HepG2 (cell line): Measurements from ENCODE around the gene CLIC1. TPM values are rescaled to one million over a fixed set of nuclear protein-coding genes. Genes with fewer than 3 reads are reported as not detected.

Experiments
- ATAC-seq: fragments of 200-7000 bp; cut with Tn5 transposase; 3 replicates; pipeline ENCODE4 v1.9.1; 2020; ENCODE audit warnings: mild to moderate bottlenecking, moderate library complexity
- BruUV-seq: library from RNA; stranded (reverse); fragments of 400-500 nt; replicated peaks from 2 replicates; lab custom pipeline; 2021; lab: Mats Ljungman, UMichigan
- CTCF ChIA-PET: fragments of 300-600 bp; formaldehyde crosslinking; extraction: SDS; loops from one replicate; lab custom pipeline; 2021; ENCODE audit warnings: low total read pairs, inconsistent platforms, low intra/inter-chr PET ratio; lab: Yijun Ruan, JAX
- POLR2A ChIA-PET: fragments of 350-600 bp; sonication (Branson Sonifier 250); formaldehyde crosslinking; loops from one replicate; lab custom pipeline; 2020; ENCODE audit warnings: antibody characterized with exemption, inconsistent platforms; lab: Yijun Ruan, JAX
- DNase-seq: peaks from one replicate; pipeline ENCODE4 v3.0.0-alpha.2; 2015; ENCODE audit warnings: low spot score
- FAIRE-seq: peaks from 3 replicates; lab custom pipeline; 2011; peaks lifted over from hg19 to GRCh38; lab: Jason Lieb, UNC
- H2AFZ ChIP-seq: one replicate; pipeline ENCODE4 v1.6.1; 2011; ENCODE audit warnings: low read length, inconsistent platforms
- H3K27ac ChIP-seq: fragments of 300-600 bp; 3 replicates; pipeline ENCODE4 v1.8.0; 2011; ENCODE audit warnings: mixed run types, mild to moderate bottlenecking, mixed read lengths, low read length, inconsistent platforms; ENCODE audit not compliant: insufficient read depth; ENCODE audit errors: extremely low read length
- H3K27me3 ChIP-seq, 2 experiments: fragments of 200-600 bp in 1 of 2; 2 replicates in 1 of 2; 3 replicates in 1 of 2; pipeline versions ENCODE4 v1.6.0 to v1.8.0; 2011; ENCODE audit warnings: low read length in 2 of 2, mild to moderate bottlenecking in 2 of 2, moderate library complexity in 2 of 2, inconsistent platforms in 1 of 2; ENCODE audit not compliant: insufficient read depth in 2 of 2, control insufficient read depth in 1 of 2
- H3K36me3 ChIP-seq, 2 experiments: fragments of 200-600 bp in 1 of 2; replicated peaks in 1 of 2; 2 replicates in 1 of 2; 3 replicates in 1 of 2; pipeline versions ENCODE4 v1.5.1 to v1.8.0; 2011; ENCODE audit warnings: low read length in 2 of 2, inconsistent platforms in 1 of 2; ENCODE audit not compliant: insufficient read depth in 2 of 2, control insufficient read depth in 1 of 2
- H3K4me1 ChIP-seq: 2 replicates; pipeline ENCODE4 v1.5.1; 2012; ENCODE audit warnings: low read length, inconsistent platforms; ENCODE audit not compliant: insufficient read depth
- H3K4me2 ChIP-seq: 2 replicates; pipeline ENCODE4 v1.6.0; 2011; ENCODE audit warnings: low read depth, low read length, inconsistent platforms
- H3K4me3 ChIP-seq, 3 experiments: fragments of 200-600 bp in 1 of 3; sonication (generic), shearing (Covaris generic) in 1 of 3; replicated peaks in 1 of 3; 2 replicates each; pipeline ENCODE4 v1.5.1; 2011 to 2016; ENCODE audit warnings: low read length in 3 of 3, inconsistent platforms in 2 of 3, low read depth in 2 of 3, mild to moderate bottlenecking in 2 of 3, control low read depth in 1 of 3, mixed read lengths in 1 of 3; ENCODE audit not compliant: insufficient read depth in 1 of 3
- H3K79me2 ChIP-seq: one replicate; pipeline ENCODE4 v1.6.1; 2011; ENCODE audit warnings: low read length, inconsistent platforms; ENCODE audit not compliant: insufficient read depth
- H3K9ac ChIP-seq: 2 replicates; pipeline ENCODE4 v1.6.0; 2011; ENCODE audit warnings: mild to moderate bottlenecking, low read depth, low read length, inconsistent platforms; ENCODE audit not compliant: insufficient read depth
- H3K9me3 ChIP-seq: 2 replicates; pipeline ENCODE4 v1.5.1; 2012; ENCODE audit warnings: mild to moderate bottlenecking, low read length
- H4K20me1 ChIP-seq: 2 replicates; pipeline ENCODE4 v1.6.0; 2011; ENCODE audit warnings: inconsistent platforms, mild to moderate bottlenecking, low read length, moderate library complexity; ENCODE audit not compliant: insufficient read depth
- FOSL2 ChIP-seq: sonication (generic); formaldehyde crosslinking; IDR thresholded peaks from 2 replicates; pipeline ENCODE4 v1.4.0; 2020; ENCODE audit warnings: missing genetic modification reagents
- GATA4 ChIP-seq: sonication (generic); IDR thresholded peaks from 2 replicates; pipeline ENCODE4 v1.6.1; 2016; ENCODE audit warnings: antibody characterized with exemption, low read depth, borderline replicate concordance
- NBN ChIP-seq: fragments of 450-650 bp; conservative IDR thresholded peaks from 2 replicates; pipeline ENCODE4 v1.6.1; 2017
- STAG1 ChIP-seq: sonication (generic); formaldehyde crosslinking; IDR thresholded peaks from 2 replicates; pipeline ENCODE4 v1.4.0; 2020; ENCODE audit warnings: missing genetic modification reagents
- ZBTB10 ChIP-seq: sonication (generic); formaldehyde crosslinking; IDR thresholded peaks from 2 replicates; pipeline ENCODE4 v1.4.0; 2020; ENCODE audit warnings: missing genetic modification reagents, borderline replicate concordance
- ZNF280B ChIP-seq: sonication (generic); formaldehyde crosslinking; IDR thresholded peaks from 2 replicates; pipeline ENCODE4 v1.5.0; 2020; ENCODE audit warnings: missing genetic modification reagents, mild to moderate bottlenecking, borderline replicate concordance
- WGBS: methylation state at CpG from one replicate; pipeline ENCODE4 v1.1.6; 2017; ENCODE audit warnings: low lambda C conversion rate; 5-methylcytosine and 5-hydroxymethylcytosine counted together
- in situ Hi-C: cut with HindIII; loops from 2 replicates; pipeline ENCODE4 v1.10.0; 2017; ENCODE audit warnings: low pct_unique_long_range_greater_than_20kb; ENCODE audit not compliant: extremely low pct_ligation_motif_present
- intact Hi-C: fragments of 100-400 bp; cut with micrococcal nuclease; formaldehyde crosslinking; loops from one replicate; pipeline ENCODE4 v1.10.0; 2022; ENCODE audit not compliant: unreplicated experiment
- polyA plus RNA-seq, 8 experiments: library from polyadenylated mRNA; depleted of rRNA in 3 of 8; stranded (reverse) in 7 of 8; unstranded in 1 of 8; fragments of >200 nt; fragmentation: Illumina TruSeq in 4 of 8; extraction: Trizol in 4 of 8; gene quantifications; 2 replicates each; pipeline versions ENCODE4 v1.2.1 to v1.2.3, GENCODE V29; 2011 to 2016; ENCODE audit warnings: low read depth in 4 of 8, missing spikeins in 1 of 8, mixed read lengths in 1 of 8; ENCODE audit not compliant: insufficient read depth in 1 of 8
- total RNA-seq, 5 experiments: library from RNA; depleted of rRNA; stranded (reverse); fragments of >200 nt; fragmentation: Illumina TruSeq; extraction: Trizol; gene quantifications; 2 replicates each; pipeline ENCODE4 v1.2.3, GENCODE V29; 2016; ENCODE audit warnings: low read depth in 1 of 5

Gene CLIC1
- total and polyA plus RNA-seq, 2 of the 13 experiments (the other 11 are each of a cell fraction or from before 2014, with no cell fraction given), result 602 to 891 TPM

- 0 out of 3 replicates have a peak, but pooled peaks have one; percentile 12 for ATAC-seq
- Histone ChIP-seq H2AFZ (no peak overlapping the region), H3K9ac (no peak overlapping the region), H3K27ac (no peak overlapping the region), H3K4me2 (no peak overlapping the region), H3K79me2 (no peaks in the 10 kb centered on the region)
- 0 out of 2 replicates have a peak, but pooled peaks have one; percentile 15 for TF ChIP-seq FOSL2
- TF ChIP-seq ZBTB10 (CRISPR knock-in tag), result peak; percentile 64; the same call in 1 of the 2 replicates
- TF ChIP-seq NBN, result no peak
- 0 out of 2 replicates have a peak, but pooled peaks have one; percentile 3 for TF ChIP-seq STAG1 (CRISPR knock-in tag)
- TF ChIP-seq, all 625 proteins: peak for 3
- CTCF ChIA-PET, result no interaction called here
- Histone ChIP-seq H3K9me3 (no peaks in the 10 kb centered on the region), H3K27me3 (no peaks in the 10 kb centered on the region), H3K4me3 (no peak overlapping the region), H3K36me3 (peaks cover 0 to 2% of the 10 kb centered on the region in 2 experiments; a peak in 3 of 5 replicates), H4K20me1 (no peaks in the 10 kb centered on the region), H3K4me1 (peaks cover 31% of the 10 kb centered on the region)
- DNase-seq, result no peak
- in situ Hi-C loops, result no loop called here
- POLR2A ChIA-PET, result interaction anchor here (1.4 to 11.5 kb wide), 3 partner anchors 14 to 31 kb away, joined by 4 to 96 read pairs (median 5); partner anchors contain the start of genes CLIC1, DDAH2 and MSH5
- no peak for FAIRE-seq
- intact Hi-C loops, result no loop called here
- no TSS peak for BruUV-seq
- WGBS, result 92% methylated on average over 5 of the region's 5 CpGs
Observed at GRCh38 chr6:31760790-31761189, 24.5 kb upstream of the CLIC1 start.

GRCh38 chr6:31758281-31758680 is 22.0 kb upstream of the CLIC1 start:
- Histone ChIP-seq H3K27ac (no peak overlapping the region), H2AFZ (no peak overlapping the region), H3K27me3 (no peaks in the 10 kb centered on the region), H3K4me1 (peaks cover 16% of the 10 kb centered on the region), H3K9ac (no peak overlapping the region), H3K9me3 (no peaks in the 10 kb centered on the region), H4K20me1 (no peaks in the 10 kb centered on the region), H3K4me2 (no peak overlapping the region), H3K4me3 (no peak overlapping the region), H3K36me3 (peaks cover 0 to 2% of the 10 kb centered on the region in 2 experiments; a peak in 3 of 5 replicates), H3K79me2 (no peaks in the 10 kb centered on the region)
- intact Hi-C loops (no loop called here), in situ Hi-C loops (no loop called here)
- ChIA-PET CTCF (no interaction called here), POLR2A (interaction anchor here (1.2 to 11.5 kb wide), 2 partner anchors 21 to 29 kb away, joined by 3 to 96 read pairs; partner anchors contain the start of genes CLIC1, DDAH2 and MSH5)
- DNase-seq (no peak), FAIRE-seq (no peak), ATAC-seq (no peak)
- no TSS peak for BruUV-seq
- WGBS, result 100% methylated on average over 2 of the region's 2 CpGs
- TF ChIP-seq ZNF280B (CRISPR knock-in tag), result no peak
- TF ChIP-seq GATA4, result no peak
